ENCODE data around the gene CLIP4. TPM values are rescaled to one million over a fixed set of nuclear protein-coding genes. Genes with fewer than 3 reads are reported as not detected.
A peak's percentile ranks its signal among the peaks of the same experiment; 100 is the strongest.

The CLIP4 gene
- polyA plus RNA-seq (2012; rRNA removed) = 12.7 and 20.7 TPM in 2 replicates
- 15.0 TPM in 2 replicates for polyA plus RNA-seq (2012; cell fraction: cytosol; rRNA removed)
- polyA plus RNA-seq (2012; cell fraction: nucleus; rRNA removed) = 25.7 and 44.2 TPM in 2 replicates

GRCh38 chr2:29114946-29115609, at the start of gene CLIP4:
TSS of gene CLIP4 (plus strand) at chr2:29115415. CDS start at chr2:29121389, 5,974 bp downstream.
- no peaks in the 10 kb centered on the region for H3K9me2 ChIP-seq
- H3K4me1 ChIP-seq (ENCODE audit: control insufficient read depth in 1 of 2, insufficient read depth in 2 of 2, low read depth in 1 of 2, low read length in 1 of 2) = peaks cover 15 to 38% of the 10 kb centered on the region in 2 experiments; a peak in 3 of 4 replicates
- H3K9ac ChIP-seq = peak within 1 kb of the TSS; percentile 74
- H3K27ac ChIP-seq (ENCODE audit: low read depth in 2 of 2, low read length in 1 of 2) = peak within 1 kb of the TSS; percentile 67 to 92
- POLR2A ChIA-PET = interaction anchor here (1.4 to 1.6 kb wide), 2 partner anchors 61 to 152 kb away, joined by 4 to 6 read pairs; no protein-coding TSS in a partner anchor
- H3K79me2 ChIP-seq (ENCODE audit: insufficient read depth) = peaks cover 28% of the 10 kb centered on the region
- no peaks in the 10 kb centered on the region for H3K9me3 ChIP-seq
- H3F3A ChIP-seq (replicated peaks; ENCODE audit: insufficient read depth) = peaks cover 15% of the 10 kb centered on the region
- no peaks in the 10 kb centered on the region for H3K36me3 ChIP-seq (replicated peaks in 1 of 2; ENCODE audit: control insufficient read depth in 1 of 2, insufficient read depth in 2 of 2, low read length in 1 of 2)
- H3K4me2 ChIP-seq = peak within 1 kb of the TSS; percentile 82
- TF ChIP-seq MXI1 (IDR thresholded peaks at IDR 0.05; ENCODE audit: low read depth, low read length) (peak; percentile 54), NRF1 (IDR thresholded peaks at IDR 0.05; ENCODE audit: low read depth, low read length) (peak; percentile 85), JUND (IDR thresholded peaks at IDR 0.05) (no peak), SIN3A (IDR thresholded peaks at IDR 0.05; ENCODE audit: borderline replicate concordance, low read depth, low read length) (0 out of 2 replicates have a peak, but pooled peaks have one; percentile 11), USF1 (IDR thresholded peaks at IDR 0.05; ENCODE audit: borderline replicate concordance, low read depth) (peak; percentile 11; the same call in 1 of the 2 replicates), CHD2 (IDR thresholded peaks at IDR 0.05; ENCODE audit: low read length, partially characterized antibody) (peak; percentile 1)
- TF ChIP-seq, protein P1, sequence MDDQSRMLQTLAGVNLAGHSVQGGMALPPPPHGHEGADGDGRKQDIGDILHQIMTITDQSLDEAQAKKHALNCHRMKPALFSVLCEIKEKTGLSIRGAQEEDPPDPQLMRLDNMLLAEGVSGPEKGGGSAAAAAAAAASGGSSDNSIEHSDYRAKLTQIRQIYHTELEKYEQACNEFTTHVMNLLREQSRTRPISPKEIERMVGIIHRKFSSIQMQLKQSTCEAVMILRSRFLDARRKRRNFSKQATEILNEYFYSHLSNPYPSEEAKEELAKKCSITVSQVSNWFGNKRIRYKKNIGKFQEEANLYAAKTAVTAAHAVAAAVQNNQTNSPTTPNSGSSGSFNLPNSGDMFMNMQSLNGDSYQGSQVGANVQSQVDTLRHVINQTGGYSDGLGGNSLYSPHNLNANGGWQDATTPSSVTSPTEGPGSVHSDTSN (IDR thresholded peaks at IDR 0.05) = no peak
- H2AFZ ChIP-seq (ENCODE audit: low read depth) = peak within 1 kb of the TSS; percentile 92
- DNase-seq = peak; percentile 92
- no peaks in the 10 kb centered on the region for H3K27me3 ChIP-seq (ENCODE audit: insufficient read depth)
- H4K20me1 ChIP-seq (ENCODE audit: insufficient read depth) = no peaks in the 10 kb centered on the region
- 14% methylated on average over 33 of the region's 76 CpGs for WGBS (ENCODE audit: low lambda C conversion rate)
- CTCF ChIA-PET = interaction anchor here (2.0 kb wide), 1 partner anchor 39 kb away, joined by 9 read pairs; no protein-coding TSS in a partner anchor
- H3K4me3 ChIP-seq (ENCODE audit: low read depth in 2 of 2, low read length in 1 of 2) = peak within 1 kb of the TSS; percentile 78 to 91

GRCh38 chr2:29066271-29066860, 48.8 kb upstream of the CLIP4 start:
- POLR2A ChIA-PET = interaction anchor here (1.4 kb wide), 1 partner anchor 12 kb away, joined by 3 read pairs; no protein-coding TSS in a partner anchor
- CTCF ChIA-PET = interaction anchor here (0.8 to 2.2 kb wide), 8 partner anchors 9 to 243 kb away, joined by 3 to 6 read pairs (median 3); no protein-coding TSS in a partner anchor
- Histone ChIP-seq H3K9me2 (no peaks in the 10 kb centered on the region), H3K4me3 (ENCODE audit: low read depth in 2 of 2, low read length in 1 of 2) (no peak overlapping the region), H4K20me1 (ENCODE audit: insufficient read depth) (no peaks in the 10 kb centered on the region), H2AFZ (ENCODE audit: low read depth) (no peak overlapping the region), H3K36me3 (replicated peaks in 1 of 2; ENCODE audit: control insufficient read depth in 1 of 2, insufficient read depth in 2 of 2, low read length in 1 of 2) (no peaks in the 10 kb centered on the region), H3K4me2 (no peak overlapping the region), H3K9ac (no peak overlapping the region), H3K27ac (ENCODE audit: low read depth in 2 of 2, low read length in 1 of 2) (no peak overlapping the region), H3K4me1 (ENCODE audit: control insufficient read depth in 1 of 2, insufficient read depth in 2 of 2, low read depth in 1 of 2, low read length in 1 of 2) (peaks cover 0 to 57% of the 10 kb centered on the region in 2 experiments; a peak in 2 of 4 replicates), H3F3A (replicated peaks; ENCODE audit: insufficient read depth) (no peaks in the 10 kb centered on the region), H3K27me3 (ENCODE audit: insufficient read depth) (no peaks in the 10 kb centered on the region), H3K9me3 (no peaks in the 10 kb centered on the region), H3K79me2 (ENCODE audit: insufficient read depth) (no peaks in the 10 kb centered on the region)
- 74% methylated on average over 8 of the region's 8 CpGs for WGBS (ENCODE audit: low lambda C conversion rate)
- DNase-seq = no peak
- TF ChIP-seq IRF3 (IDR thresholded peaks at IDR 0.05; ENCODE audit: low read depth, low read length) (no peak), TEAD4 (IDR thresholded peaks at IDR 0.05; ENCODE audit: borderline replicate concordance, insufficient read depth) (no peak), SIN3A (IDR thresholded peaks at IDR 0.05; ENCODE audit: borderline replicate concordance, low read depth, low read length) (no peak), FOXJ3 (CRISPR knock-in tag; IDR thresholded peaks at IDR 0.05) (no peak), FOSL2 (IDR thresholded peaks at IDR 0.05; ENCODE audit: borderline replicate concordance, low read depth) (no peak), EP300 (IDR thresholded peaks at IDR 0.05; ENCODE audit: borderline replicate concordance in 1 of 2, low read depth in 1 of 2, low read length in 1 of 2) (no peak), MAX (IDR thresholded peaks at IDR 0.05; ENCODE audit: low read depth) (no peak), NFIC (IDR thresholded peaks at IDR 0.05; ENCODE audit: borderline replicate concordance) (no peak), POLR2AphosphoS5 (IDR thresholded peaks at IDR 0.05; ENCODE audit: low read depth, low read length) (no peak), ZBTB33 (IDR thresholded peaks at IDR 0.05; ENCODE audit: borderline replicate concordance, low read depth) (no peak), FOXM1 (IDR thresholded peaks at IDR 0.05; ENCODE audit: low read depth) (no peak), MEF2A (IDR thresholded peaks at IDR 0.05; ENCODE audit: borderline replicate concordance, low read depth) (no peak)
- TF ChIP-seq, protein P2, sequence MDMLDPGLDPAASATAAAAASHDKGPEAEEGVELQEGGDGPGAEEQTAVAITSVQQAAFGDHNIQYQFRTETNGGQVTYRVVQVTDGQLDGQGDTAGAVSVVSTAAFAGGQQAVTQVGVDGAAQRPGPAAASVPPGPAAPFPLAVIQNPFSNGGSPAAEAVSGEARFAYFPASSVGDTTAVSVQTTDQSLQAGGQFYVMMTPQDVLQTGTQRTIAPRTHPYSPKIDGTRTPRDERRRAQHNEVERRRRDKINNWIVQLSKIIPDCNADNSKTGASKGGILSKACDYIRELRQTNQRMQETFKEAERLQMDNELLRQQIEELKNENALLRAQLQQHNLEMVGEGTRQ (IDR thresholded peaks at IDR 0.05; ENCODE audit: borderline replicate concordance, low read depth, low read length) = no peak

All from SK-N-SH (cell line).